WTC11 (cell line): Measurements from ENCODE around the gene UBTD1. TPM values are rescaled to one million over a fixed set of nuclear protein-coding genes. Genes with fewer than 3 reads are reported as not detected.

Experiments
- ATAC-seq: fragments of 200-7000 bp; cut with Tn5 transposase; 2 replicates; pipeline ENCODE4 v1.10.0; 2021; ENCODE audit warnings: mild to moderate bottlenecking, moderate library complexity
- CTCF ChIA-PET: fragments of 300-600 bp; sonication (Branson Sonifier 250); formaldehyde crosslinking; loops from one replicate; lab custom pipeline; 2021; ENCODE audit warnings: antibody characterized with exemption; lab: Charles Lee
- POLR2A ChIA-PET: fragments of 350-600 bp; sonication (Branson Sonifier 250); formaldehyde crosslinking; loops from one replicate; lab custom pipeline; 2021; ENCODE audit warnings: antibody characterized with exemption; lab: Charles Lee
- DNase-seq: peaks from one replicate; pipeline ENCODE4 v3.0.0; 2021; ENCODE audit warnings: low spot score
- H3K27ac Mint-ChIP-seq: 2 replicates; pipeline ENCODE4 v1.8.0; 2021; ENCODE audit warnings: mixed read lengths
- H3K27me3 Mint-ChIP-seq: 2 replicates; pipeline ENCODE4 v1.8.0; 2021; ENCODE audit warnings: low read depth, mild to moderate bottlenecking, moderate library complexity, mixed read lengths
- H3K36me3 Mint-ChIP-seq: 2 replicates; pipeline ENCODE4 v1.8.0; 2021; ENCODE audit warnings: mixed read lengths
- H3K4me1 Mint-ChIP-seq: 2 replicates; pipeline ENCODE4 v1.8.0; 2022; ENCODE audit warnings: mixed read lengths
- H3K4me3 Mint-ChIP-seq: 2 replicates; pipeline ENCODE4 v1.8.0; 2021; ENCODE audit warnings: mild to moderate bottlenecking, moderate library complexity, mixed read lengths
- H3K9me3 Mint-ChIP-seq: 2 replicates; pipeline ENCODE4 v1.8.0; 2021; ENCODE audit warnings: mixed read lengths
- AR ChIP-seq: fragments of 250-450 bp; sonication (Bioruptor Pico); IDR thresholded peaks from 2 replicates; pipeline ENCODE4 v1.9.0; 2021; ENCODE audit warnings: mild to moderate bottlenecking
- ATF1 ChIP-seq: sonication (generic); formaldehyde crosslinking; IDR thresholded peaks from 2 replicates; pipeline ENCODE4 v1.8.1; 2023; ENCODE audit warnings: mild to moderate bottlenecking, moderate library complexity, missing genetic modification reagents
- ATF6 ChIP-seq: sonication (generic); formaldehyde crosslinking; IDR thresholded peaks from 2 replicates; pipeline ENCODE4 v1.8.1; 2023; ENCODE audit warnings: mild to moderate bottlenecking, missing genetic modification reagents
- E2F4 ChIP-seq: sonication (generic); formaldehyde crosslinking; IDR thresholded peaks from 2 replicates; pipeline ENCODE4 v1.8.1; 2022; ENCODE audit warnings: low read depth, mild to moderate bottlenecking, moderate library complexity, missing genetic modification reagents, borderline replicate concordance
- FOXP4 ChIP-seq: sonication (generic); formaldehyde crosslinking; IDR thresholded peaks from 2 replicates; pipeline ENCODE4 v1.8.0; 2022; ENCODE audit warnings: mild to moderate bottlenecking, missing genetic modification reagents
- HMGXB4 ChIP-seq: sonication (generic); formaldehyde crosslinking; IDR thresholded peaks from 2 replicates; pipeline ENCODE4 v1.8.1; 2023; ENCODE audit warnings: mild to moderate bottlenecking, moderate library complexity, missing genetic modification reagents
- IRF2 ChIP-seq: sonication (generic); formaldehyde crosslinking; IDR thresholded peaks from 2 replicates; pipeline ENCODE4 v1.8.0; 2022; ENCODE audit warnings: low read depth, missing genetic modification reagents, borderline replicate concordance
- NR2C2 ChIP-seq: sonication (generic); formaldehyde crosslinking; IDR thresholded peaks from 2 replicates; pipeline ENCODE4 v1.8.0; 2022; ENCODE audit warnings: mild to moderate bottlenecking, missing genetic modification reagents
- PRDM15 ChIP-seq: sonication (generic); formaldehyde crosslinking; IDR thresholded peaks from 2 replicates; pipeline ENCODE4 v1.8.0; 2022; ENCODE audit warnings: missing genetic modification reagents
- SMAD3 ChIP-seq: sonication (generic); formaldehyde crosslinking; IDR thresholded peaks from 2 replicates; pipeline ENCODE4 v1.8.0; 2022; ENCODE audit warnings: missing genetic modification reagents, mild to moderate bottlenecking, borderline replicate concordance
- TCF7 ChIP-seq: sonication (generic); formaldehyde crosslinking; IDR thresholded peaks from 2 replicates; pipeline ENCODE4 v1.8.0; 2022; ENCODE audit warnings: mild to moderate bottlenecking, low read depth, missing genetic modification reagents, moderate library complexity
- TEAD4 ChIP-seq: sonication (generic); formaldehyde crosslinking; IDR thresholded peaks from 2 replicates; pipeline ENCODE4 v1.8.0; 2022; ENCODE audit warnings: mild to moderate bottlenecking, missing genetic modification reagents
- USF1 ChIP-seq: sonication (generic); formaldehyde crosslinking; IDR thresholded peaks from 2 replicates; pipeline ENCODE4 v1.8.0; 2022; ENCODE audit warnings: mild to moderate bottlenecking, missing genetic modification reagents
- ZBTB43 ChIP-seq: sonication (generic); formaldehyde crosslinking; IDR thresholded peaks from 2 replicates; pipeline ENCODE4 v1.8.1; 2023; ENCODE audit warnings: mild to moderate bottlenecking, missing genetic modification reagents
- ZNF219 ChIP-seq: sonication (generic); formaldehyde crosslinking; IDR thresholded peaks from 2 replicates; pipeline ENCODE4 v1.8.0; 2023; ENCODE audit warnings: missing genetic modification reagents, mild to moderate bottlenecking, borderline replicate concordance
- ZNF317 ChIP-seq: sonication (generic); formaldehyde crosslinking; IDR thresholded peaks from 2 replicates; pipeline ENCODE4 v1.8.1; 2023; ENCODE audit warnings: low read depth, mild to moderate bottlenecking, moderate library complexity, missing genetic modification reagents, borderline replicate concordance
- total RNA-seq: library from RNA; stranded (reverse); gene quantifications from 3 replicates; pipeline ENCODE4 v1.2.3, GENCODE V29; 2021

UBTD1 gene
- total RNA-seq, 1 experiment from 2014 or later, result 35.7 TPM

- no peak for TF ChIP-seq TCF7 (CRISPR knock-in tag)
- TF ChIP-seq ZBTB43 (CRISPR knock-in tag), result no peak
- TF ChIP-seq USF1, result no peak
- TF ChIP-seq TEAD4, result no peak
- no peak for TF ChIP-seq SMAD3 (CRISPR knock-in tag)
Observed at GRCh38 chr10:97485647-97486281, 13.0 kb upstream of the UBTD1 start (continued).

- Mint-ChIP-seq H3K4me3 (no peak overlapping the region), H3K27ac (peak overlapping the region; percentile 75), H3K4me1 (peaks cover 41% of the 10 kb centered on the region), H3K9me3 (no peaks in the 10 kb centered on the region), H3K27me3 (no peaks in the 10 kb centered on the region), H3K36me3 (peaks cover 22% of the 10 kb centered on the region)
- ATAC-seq (no peak), DNase-seq (no peak)
- POLR2A ChIA-PET, result interaction anchor here (0.6 kb wide), 1 partner anchor 49 kb away, joined by 3 read pairs; no protein-coding TSS in a partner anchor
- no peak for TF ChIP-seq IRF2 (CRISPR knock-in tag)
- no peak for TF ChIP-seq HMGXB4 (CRISPR knock-in tag)
- no peak for TF ChIP-seq ATF1 (CRISPR knock-in tag)
- CTCF ChIA-PET, result interaction anchor here (1.1 to 1.2 kb wide), 2 partner anchors 26 to 63 kb away, joined by 3 to 5 read pairs; no protein-coding TSS in a partner anchor
Observed at GRCh38 chr10:97490592-97490991, 8.1 kb upstream of the UBTD1 start.

- ChIA-PET POLR2A (no interaction called here), CTCF (interaction anchor here (1.1 to 1.7 kb wide), 5 partner anchors 27 to 283 kb away, joined by 3 to 6 read pairs (median 5); no protein-coding TSS in a partner anchor)
- Mint-ChIP-seq H3K9me3 (no peaks in the 10 kb centered on the region), H3K27me3 (no peaks in the 10 kb centered on the region), H3K27ac (peak overlapping the region; percentile 94; the same call in 1 of the 2 replicates), H3K36me3 (peaks cover 12% of the 10 kb centered on the region), H3K4me3 (no peak overlapping the region), H3K4me1 (peaks cover 62% of the 10 kb centered on the region)
- TF ChIP-seq E2F4, result no peak
- no peak for TF ChIP-seq ATF6 (CRISPR knock-in tag)
- TF ChIP-seq ZNF219 (CRISPR knock-in tag), result no peak
- no peak for TF ChIP-seq ZNF317 (CRISPR knock-in tag)
- TF ChIP-seq AR (CRISPR knock-in tag), result no peak
- TF ChIP-seq NR2C2 (CRISPR knock-in tag), result no peak
- no peak for TF ChIP-seq PRDM15 (CRISPR knock-in tag)
- no peak for TF ChIP-seq FOXP4 (CRISPR knock-in tag)
- no peak for ATAC-seq
- no peak for DNase-seq
Observed at GRCh38 chr10:97494151-97494550, 4.6 kb upstream of the UBTD1 start.
